NT2/D1 (cell line): Measurements from ENCODE around the gene CORO1C.

Experiments
- DNase-seq: peaks from one replicate; pipeline ENCODE4 v3.0.0-alpha.2; 2011; ENCODE audit warnings: low read depth, low spot score
- H3K27me3 ChIP-seq: 2 replicates; pipeline ENCODE4 v1.6.0; 2011; ENCODE audit warnings: mild to moderate bottlenecking; ENCODE audit not compliant: insufficient read length, insufficient read depth
- H3K36me3 ChIP-seq: 2 replicates; pipeline ENCODE4 v1.6.1; 2011; ENCODE audit warnings: mild to moderate bottlenecking, low read length, mixed read lengths; ENCODE audit not compliant: insufficient read depth, insufficient read length
- H3K4me1 ChIP-seq: 2 replicates; pipeline ENCODE4 v1.5.1; 2011; ENCODE audit not compliant: insufficient read depth, insufficient read length
- H3K4me3 ChIP-seq: 2 replicates; pipeline ENCODE4 v1.5.1; 2011; ENCODE audit warnings: low read depth; ENCODE audit not compliant: insufficient read length
- H3K9ac ChIP-seq: 2 replicates; pipeline ENCODE4 v1.6.0; 2011; ENCODE audit warnings: low read depth; ENCODE audit not compliant: insufficient read length
- H3K9me3 ChIP-seq: 2 replicates; pipeline ENCODE4 v1.5.1; 2011; ENCODE audit warnings: mild to moderate bottlenecking, low read length; ENCODE audit not compliant: insufficient read depth
- SUZ12 ChIP-seq: IDR thresholded peaks from 2 replicates; pipeline ENCODE4 v1.6.1; 2011; ENCODE audit not compliant: insufficient read length, insufficient read depth; ENCODE audit errors: extremely low read depth
- YY1 ChIP-seq: IDR thresholded peaks from 2 replicates; pipeline ENCODE4 v1.6.1; 2011; ENCODE audit not compliant: insufficient read length, insufficient read depth
- ZNF274 ChIP-seq: IDR thresholded peaks from 2 replicates; pipeline ENCODE4 v1.6.1; 2011; ENCODE audit warnings: mild to moderate bottlenecking, low read depth, low read length

The CORO1C gene

GRCh38 chr12:108629151-108629550, 102.2 kb downstream of the CORO1C start:
- Histone ChIP-seq H3K27me3 (no peaks in the 10 kb centered on the region), H3K9ac (no peak overlapping the region), H3K9me3 (peaks cover 10% of the 10 kb centered on the region; the same call in 1 of the 2 replicates), H3K36me3 (no peaks in the 10 kb centered on the region), H3K4me3 (no peak overlapping the region), H3K4me1 (peaks cover 23% of the 10 kb centered on the region)
- TF ChIP-seq YY1 (no peak), ZNF274 (no peak), SUZ12 (no peak)
- DNase-seq, result no peak

- TF ChIP-seq YY1 (no peak), ZNF274 (no peak), SUZ12 (no peak)
- Histone ChIP-seq H3K4me1 (peaks cover 18% of the 10 kb centered on the region), H3K36me3 (no peaks in the 10 kb centered on the region), H3K9me3 (peaks cover 16% of the 10 kb centered on the region; the same call in 1 of the 2 replicates), H3K4me3 (no peak overlapping the region), H3K27me3 (no peaks in the 10 kb centered on the region), H3K9ac (no peak overlapping the region)
- DNase-seq, result no peak
These were observed 104.0 kb downstream of the CORO1C start for GRCh38 chr12:108627134-108627920.

GRCh38 chr12:108625228-108625627, 106.1 kb downstream of the CORO1C start:
- peaks cover 20% of the 10 kb centered on the region for H3K4me1 ChIP-seq
- no peaks in the 10 kb centered on the region for H3K36me3 ChIP-seq
- H3K9me3 ChIP-seq, result peaks cover 16% of the 10 kb centered on the region; the same call in 1 of the 2 replicates
- H3K4me3 ChIP-seq, result no peak overlapping the region
- H3K27me3 ChIP-seq, result no peaks in the 10 kb centered on the region
- DNase-seq, result no peak
- no peak overlapping the region for H3K9ac ChIP-seq
- TF ChIP-seq YY1, result no peak
- TF ChIP-seq SUZ12, result no peak
- TF ChIP-seq ZNF274, result no peak

GRCh38 chr12:108623577-108623976, 107.7 kb downstream of the CORO1C start:
- Histone ChIP-seq H3K4me1 (peaks cover 11% of the 10 kb centered on the region), H3K27me3 (no peaks in the 10 kb centered on the region), H3K4me3 (no peak overlapping the region), H3K36me3 (no peaks in the 10 kb centered on the region), H3K9me3 (peaks cover 16% of the 10 kb centered on the region; the same call in 1 of the 2 replicates), H3K9ac (no peak overlapping the region)
- no peak for TF ChIP-seq YY1
- TF ChIP-seq SUZ12, result no peak
- no peak for TF ChIP-seq ZNF274
- DNase-seq, result no peak

- Histone ChIP-seq H3K9ac (no peak overlapping the region), H3K9me3 (peaks cover 16% of the 10 kb centered on the region; the same call in 1 of the 2 replicates), H3K36me3 (no peaks in the 10 kb centered on the region), H3K27me3 (no peaks in the 10 kb centered on the region), H3K4me1 (peaks cover 7% of the 10 kb centered on the region), H3K4me3 (no peak overlapping the region)
- TF ChIP-seq SUZ12 (no peak), ZNF274 (no peak), YY1 (no peak)
- DNase-seq, result no peak
These were observed 108.3 kb downstream of the CORO1C start for GRCh38 chr12:108622921-108623514.

- no peak overlapping the region for H3K9ac ChIP-seq
- peaks cover 7% of the 10 kb centered on the region for H3K4me1 ChIP-seq
- H3K9me3 ChIP-seq, result peaks cover 16% of the 10 kb centered on the region; the same call in 1 of the 2 replicates
- H3K27me3 ChIP-seq, result no peaks in the 10 kb centered on the region
- no peak overlapping the region for H3K4me3 ChIP-seq
- TF ChIP-seq ZNF274 (no peak), SUZ12 (no peak), YY1 (no peak)
- DNase-seq, result no peak
- no peaks in the 10 kb centered on the region for H3K36me3 ChIP-seq
These were observed 108.9 kb downstream of the CORO1C start for GRCh38 chr12:108622421-108622820.

GRCh38 chr12:108621161-108621560, 110.2 kb downstream of the CORO1C start:
- Histone ChIP-seq H3K9me3 (peaks cover 17% of the 10 kb centered on the region; the same call in 1 of the 2 replicates), H3K9ac (no peak overlapping the region), H3K27me3 (no peaks in the 10 kb centered on the region), H3K4me1 (peaks cover 9% of the 10 kb centered on the region), H3K4me3 (no peak overlapping the region), H3K36me3 (no peaks in the 10 kb centered on the region)
- TF ChIP-seq SUZ12, result no peak
- no peak for TF ChIP-seq ZNF274
- TF ChIP-seq YY1, result no peak
- DNase-seq, result no peak
